ENCODE measurements around the gene CCDC200.
"Not testable (repeated sequence)": the region's sequence is repeated elsewhere in the genome, so short reads cannot be mapped to it uniquely, and the experiment has no call there.

Gene CCDC200

DNA sequence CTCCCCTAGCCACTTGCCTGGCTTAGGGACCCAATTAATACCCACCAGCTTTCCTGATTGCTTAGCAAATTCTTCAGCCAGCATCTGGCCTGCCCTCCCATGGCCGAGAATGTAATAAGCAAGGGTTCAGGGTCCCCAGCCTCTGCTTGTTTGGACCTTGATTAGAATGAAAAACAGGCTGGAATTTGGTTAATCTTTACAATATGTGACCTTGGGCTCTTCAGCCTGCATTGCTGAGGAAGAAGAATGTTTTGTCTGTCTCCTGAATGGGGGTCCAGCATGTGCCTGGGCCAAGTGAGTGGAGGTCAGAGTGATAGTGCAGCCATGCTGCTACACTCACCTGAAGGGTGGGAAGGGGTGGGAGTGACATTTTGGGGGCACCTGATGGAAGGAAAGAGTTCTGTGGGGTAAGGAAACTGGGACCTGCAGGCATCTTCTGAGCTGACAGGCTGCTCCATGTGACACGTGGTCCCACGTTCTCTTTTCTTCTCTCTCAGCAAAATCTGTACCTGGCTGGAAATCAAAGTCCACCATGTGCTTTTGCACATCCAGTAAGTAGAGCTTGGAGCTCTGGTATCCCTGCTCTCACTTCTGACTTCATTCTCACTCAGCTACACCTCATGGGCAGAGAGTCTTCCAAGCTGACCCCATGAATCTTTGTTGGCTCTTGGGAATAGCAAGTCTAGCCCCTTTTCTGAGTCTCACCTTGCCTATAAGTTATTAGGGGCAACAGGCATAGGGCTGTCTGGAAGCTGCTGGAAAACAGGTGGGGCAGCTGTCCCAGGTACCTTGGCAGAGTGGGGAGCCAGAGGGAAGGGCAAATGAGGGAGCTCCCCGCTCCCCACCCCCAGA lies 11.4 kb downstream of the CCDC200 start:
- DNase-seq, result no peak

DNA sequence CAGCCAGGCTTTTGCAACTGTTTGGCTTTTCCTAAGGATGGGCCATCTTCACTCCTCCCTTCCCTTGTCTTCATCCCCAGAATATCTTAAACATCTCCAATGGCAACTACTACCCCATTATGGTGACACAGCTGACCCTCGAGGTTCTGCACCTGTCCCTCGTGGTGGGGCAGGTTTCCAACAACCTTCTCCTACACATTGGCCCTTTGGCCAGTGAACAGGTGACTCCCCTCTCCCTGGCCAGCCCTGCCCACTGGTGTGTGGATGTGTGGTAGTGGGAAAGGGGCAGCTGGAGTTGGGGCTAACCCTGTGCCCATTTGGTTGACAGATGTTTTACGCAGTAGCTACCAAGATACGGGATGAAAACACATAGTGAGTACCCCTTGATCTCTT lies 12.1 kb downstream of the CCDC200 start:
- DNase-seq, result no peak

DNA sequence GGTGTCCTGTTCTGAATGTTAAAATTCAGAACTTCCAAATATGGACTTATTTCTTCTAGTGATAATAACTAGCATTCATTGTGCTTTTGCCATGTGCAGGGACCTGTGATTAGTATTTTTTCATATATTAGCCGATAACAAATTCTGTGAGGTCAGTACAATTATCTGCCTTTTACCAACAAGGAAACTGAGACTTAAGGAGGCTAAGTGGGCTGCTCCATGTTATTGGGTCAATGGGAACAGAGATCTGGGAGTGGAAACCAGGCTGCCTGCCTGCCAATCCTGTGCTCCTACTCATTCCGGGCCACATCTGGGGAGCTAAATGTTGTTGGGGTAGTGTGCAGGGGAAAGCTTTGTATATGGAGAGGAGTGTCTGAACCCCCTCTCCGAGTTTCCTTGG lies 13.1 kb downstream of the CCDC200 start:
- no peak for DNase-seq

DNA sequence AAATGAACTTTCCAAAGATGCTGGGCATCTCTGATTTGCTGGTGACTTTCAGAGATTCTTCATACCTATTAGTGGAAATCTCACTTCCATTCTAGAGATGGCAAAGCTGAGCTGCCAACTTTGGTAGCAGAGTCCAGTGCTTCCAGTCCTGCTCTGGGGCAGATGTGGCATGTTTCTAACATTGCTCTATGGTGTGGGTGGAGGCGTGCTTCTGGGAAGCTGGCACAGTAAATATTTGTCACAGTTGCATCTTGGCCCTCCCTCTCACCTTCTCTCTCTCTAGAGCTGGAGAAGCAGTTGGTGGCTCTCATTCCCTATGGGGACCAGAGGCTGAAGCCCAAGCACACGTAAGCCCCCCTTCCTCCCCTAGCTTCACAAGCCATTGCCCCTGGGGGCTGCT lies 14.9 kb downstream of the CCDC200 start:
- DNase-seq, result no peak

DNA sequence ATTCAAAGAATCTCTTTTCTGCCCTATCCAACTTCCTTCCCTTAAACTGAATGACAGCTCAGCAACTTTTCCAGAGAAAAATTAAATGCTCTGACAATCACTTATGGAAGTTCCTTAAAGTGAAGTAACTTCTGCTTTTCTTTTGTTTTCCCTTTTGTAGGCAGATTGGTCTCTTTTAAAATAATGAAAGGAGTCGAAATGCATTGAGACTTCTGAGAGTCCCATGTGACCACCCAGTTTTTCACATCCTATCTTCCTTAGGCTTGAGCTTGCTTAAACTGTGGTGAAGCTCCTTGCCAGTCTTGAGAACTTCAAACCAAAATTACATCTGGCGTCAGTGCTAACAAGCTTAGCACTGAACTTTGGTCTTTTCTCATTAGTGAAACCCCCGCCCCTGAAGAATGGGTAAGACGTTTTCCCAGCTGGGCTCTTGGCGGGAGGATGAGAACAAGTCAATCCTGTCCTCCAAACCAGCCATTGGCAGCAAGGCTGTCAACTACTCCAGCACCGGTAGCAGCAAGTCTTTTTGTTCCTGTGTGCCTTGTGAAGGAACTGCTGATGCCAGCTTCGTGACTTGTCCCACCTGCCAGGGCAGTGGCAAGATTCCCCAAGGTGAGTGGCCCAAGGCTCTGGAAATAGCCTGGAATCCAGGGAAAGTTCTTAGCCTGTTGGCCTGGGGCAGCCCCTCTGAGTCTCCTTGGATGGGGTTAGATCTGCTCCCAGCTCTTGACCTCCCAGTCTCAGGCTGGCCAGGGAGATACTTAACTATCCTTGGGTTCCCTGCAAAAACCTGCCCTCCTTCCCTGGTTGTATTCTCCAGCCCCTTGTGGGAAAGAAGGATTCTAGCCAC lies 15.6 kb downstream of the CCDC200 start:
- no peak for DNase-seq

DNA sequence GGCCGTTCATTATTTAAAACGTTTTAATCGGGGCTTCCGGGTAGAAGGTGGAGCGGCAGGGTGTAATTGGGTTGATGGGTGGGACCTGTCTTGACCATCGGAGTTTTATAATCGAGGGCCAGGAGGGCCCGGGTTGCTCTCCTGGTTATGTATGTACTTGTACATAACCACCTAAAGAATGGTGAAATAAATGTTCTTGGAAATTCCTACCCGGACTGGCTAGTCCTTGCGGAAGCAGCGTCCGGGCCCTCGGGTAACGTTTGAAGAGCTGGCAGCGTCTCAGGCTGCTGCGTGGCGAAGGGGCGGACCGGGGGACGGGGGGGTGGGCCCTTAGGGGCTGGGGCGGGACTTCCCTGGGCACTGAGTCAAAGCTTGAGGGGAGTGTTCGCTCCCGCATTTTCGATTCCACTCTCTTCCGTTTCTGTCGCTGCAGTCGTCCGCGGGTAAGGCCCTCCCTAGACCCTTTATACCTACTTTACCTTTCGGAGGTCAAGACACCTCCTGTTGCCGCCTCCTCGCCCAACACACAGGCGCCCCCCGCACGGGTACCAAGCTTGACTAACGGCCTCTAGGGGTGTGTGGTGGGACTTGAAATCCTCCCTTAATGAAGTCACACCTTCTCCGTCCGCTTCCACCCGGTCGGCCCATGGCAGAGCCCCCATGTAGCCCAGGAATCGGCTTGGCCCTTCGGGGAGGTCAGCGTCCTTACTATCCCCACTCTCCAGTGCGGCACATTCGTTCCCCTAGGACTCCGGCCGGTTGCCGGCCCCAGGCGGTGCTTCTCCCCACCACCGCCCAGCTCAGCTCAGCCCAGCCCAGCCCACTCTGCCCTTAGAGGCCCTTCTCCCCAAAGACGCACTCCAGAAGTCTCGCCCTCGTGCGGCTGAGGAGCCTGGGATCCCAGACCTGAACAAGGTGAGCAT lies 16.7 kb downstream of the CCDC200 start, which contains the start of gene TMEM106A:
Gene TMEM106A, plus strand, starts transcription at position 396 of the 923 bp plus-strand sequence. CDS start 1,167 bp downstream, outside the sequence.
- peak in 46 of 56 donors; percentile 2 to 57 (median 26) for DNase-seq

DNA sequence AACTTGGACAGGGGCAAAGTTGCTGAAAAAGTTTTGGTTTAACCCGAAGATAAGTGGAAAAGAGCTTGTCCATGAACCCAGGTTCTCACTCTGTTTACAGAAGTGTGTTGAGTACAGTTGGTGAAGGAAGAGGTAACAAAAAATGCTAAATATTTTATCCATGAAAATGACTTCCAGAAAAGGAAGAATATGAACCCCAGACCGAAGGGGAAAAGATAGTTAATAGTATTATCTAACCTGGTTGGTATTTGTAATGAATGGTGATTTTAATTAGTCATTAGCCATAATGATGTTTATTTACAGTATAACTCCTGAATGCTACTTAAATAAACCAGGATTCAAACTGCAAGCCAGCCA lies 17.3 kb downstream of the CCDC200 start:
- DNase-seq, result no peak

DNA sequence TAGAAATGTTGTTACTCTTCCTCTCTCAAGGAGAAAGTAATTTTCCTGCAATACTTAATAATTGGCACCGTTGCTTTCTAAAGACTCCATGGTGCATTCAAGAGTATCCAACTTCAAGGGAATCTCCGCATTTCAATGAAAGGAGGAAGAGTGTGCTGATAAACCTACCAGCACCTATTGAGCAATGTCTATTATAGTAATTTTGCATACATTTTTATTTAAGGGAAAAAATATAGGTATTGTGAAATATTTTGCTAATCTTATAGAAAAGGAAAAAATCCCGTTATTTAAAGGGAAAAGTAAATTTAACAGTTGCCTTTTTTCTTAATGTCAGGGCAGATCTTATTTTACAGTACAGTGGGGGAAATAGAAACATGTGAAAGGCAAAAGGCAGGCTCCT lies 17.8 kb downstream of the CCDC200 start:
- no peak for DNase-seq

DNA sequence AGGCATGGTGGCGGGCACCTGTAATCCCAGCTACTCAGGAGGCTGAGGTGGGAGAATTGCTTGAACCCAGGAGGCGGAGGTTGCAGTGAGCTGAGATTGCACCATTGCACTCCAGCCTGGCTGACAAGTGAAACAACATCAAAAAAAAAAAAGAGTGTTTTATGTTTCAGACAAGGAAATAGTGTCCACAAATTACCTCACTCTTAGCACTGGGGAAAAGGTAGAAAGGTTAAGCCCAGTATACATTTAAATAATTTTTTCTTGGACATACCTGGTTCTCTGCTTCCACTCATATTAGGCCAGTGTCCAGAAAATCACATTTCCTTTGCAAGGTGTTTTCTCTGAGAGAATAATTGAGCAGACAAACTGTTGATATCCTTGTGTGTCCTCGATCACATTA lies 25.4 kb downstream of the CCDC200 start:
- DNase-seq, result not testable (repeated sequence)

DNA sequence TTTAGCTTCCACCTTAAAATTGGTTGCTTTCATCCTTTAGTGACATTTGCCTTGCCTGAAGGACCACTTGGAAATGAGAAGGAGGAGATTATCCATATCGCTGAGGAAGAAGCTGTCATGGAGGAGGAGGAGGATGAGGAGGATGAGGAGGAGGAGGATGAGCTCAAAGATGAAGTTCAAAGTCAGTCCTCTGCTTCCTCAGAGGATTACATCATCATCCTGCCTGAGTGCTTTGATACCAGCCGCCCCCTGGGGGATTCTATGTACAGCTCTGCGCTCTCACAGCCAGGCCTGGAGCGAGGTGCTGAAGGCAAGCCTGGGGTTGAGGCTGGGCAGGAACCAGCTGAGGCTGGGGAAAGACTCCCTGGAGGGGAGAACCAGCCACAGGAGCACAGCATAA lies 28.3 kb downstream of the CCDC200 start:
- DNase-seq, result no peak

DNA sequence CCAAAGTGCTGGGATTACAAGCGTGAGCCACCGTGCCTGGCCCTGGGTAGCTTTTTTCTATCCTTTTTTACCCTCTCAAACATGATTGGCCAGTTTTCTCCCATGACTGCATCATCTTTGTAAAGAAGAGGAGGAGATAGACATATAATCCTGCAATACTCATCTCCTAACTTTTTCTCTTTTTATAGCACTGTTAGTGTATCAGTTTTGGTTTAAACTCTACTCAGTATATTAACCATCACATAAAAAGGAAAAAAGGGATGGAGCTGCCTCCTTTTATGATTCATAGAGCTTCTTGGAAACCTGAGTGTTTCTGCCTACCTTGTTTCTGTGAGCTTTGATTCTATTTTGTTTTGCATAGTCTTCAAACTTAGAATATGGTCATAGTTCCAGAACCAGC lies 28.8 kb downstream of the CCDC200 start:
- DNase-seq, result no peak

DNA sequence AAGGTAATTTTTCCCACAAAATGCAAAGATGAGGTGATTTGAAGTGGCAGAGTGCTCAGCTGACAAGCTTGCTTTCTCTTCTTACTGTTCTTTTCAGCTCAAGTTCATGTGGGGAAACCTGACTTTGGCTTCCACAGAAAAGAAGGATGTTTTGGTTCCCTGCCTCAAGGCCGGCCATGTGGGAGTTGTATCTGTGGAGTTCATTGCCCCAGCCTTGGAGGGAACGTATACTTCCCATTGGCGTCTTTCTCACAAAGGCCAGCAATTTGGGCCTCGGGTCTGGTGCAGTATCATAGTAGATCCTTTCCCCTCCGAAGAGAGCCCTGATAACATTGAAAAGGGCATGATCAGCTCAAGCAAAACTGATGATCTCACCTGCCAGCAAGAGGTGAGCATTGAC lies 35.2 kb downstream of the CCDC200 start:
- DNase-seq, result no peak

DNA sequence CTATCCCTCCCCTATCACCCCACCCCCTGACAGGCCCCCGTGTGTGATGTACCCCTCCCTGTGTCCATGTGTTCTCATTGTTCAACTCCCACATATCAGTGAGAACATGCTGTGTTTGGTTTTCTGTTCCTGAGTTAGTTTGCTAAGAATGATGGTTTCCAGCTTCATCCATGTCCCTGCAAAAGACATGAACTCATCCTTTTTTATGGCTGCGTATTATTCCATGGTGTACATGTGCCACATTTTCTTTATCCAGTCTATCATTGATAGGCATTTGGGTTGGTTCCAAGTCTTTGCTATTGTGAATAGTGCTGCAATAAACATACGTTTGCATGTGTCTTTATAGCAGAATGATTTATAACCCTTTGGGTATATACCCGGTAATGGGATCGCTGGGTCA lies 41.8 kb downstream of the CCDC200 start:
- not testable (repeated sequence) for DNase-seq

DNA sequence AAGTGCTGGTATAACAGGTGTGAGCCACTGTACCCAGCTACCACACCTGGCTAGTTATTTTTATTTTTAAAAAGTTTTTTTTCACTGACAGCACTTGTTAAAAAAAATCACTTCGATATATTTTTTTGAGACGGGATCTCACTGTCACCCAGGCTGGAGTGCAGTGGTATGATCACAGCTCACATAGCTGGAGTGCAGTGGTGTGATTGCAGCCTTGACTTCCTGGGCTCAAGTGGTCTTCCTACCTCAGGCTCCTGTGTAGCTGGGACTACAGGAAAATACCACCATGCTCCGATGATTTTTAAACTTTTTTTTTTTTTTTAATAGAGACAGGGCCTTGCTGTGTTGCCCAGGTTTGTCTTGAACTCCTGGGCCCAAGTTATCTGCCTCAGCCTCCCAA lies 44.5 kb downstream of the CCDC200 start:
- DNase-seq, result no peak

DNA sequence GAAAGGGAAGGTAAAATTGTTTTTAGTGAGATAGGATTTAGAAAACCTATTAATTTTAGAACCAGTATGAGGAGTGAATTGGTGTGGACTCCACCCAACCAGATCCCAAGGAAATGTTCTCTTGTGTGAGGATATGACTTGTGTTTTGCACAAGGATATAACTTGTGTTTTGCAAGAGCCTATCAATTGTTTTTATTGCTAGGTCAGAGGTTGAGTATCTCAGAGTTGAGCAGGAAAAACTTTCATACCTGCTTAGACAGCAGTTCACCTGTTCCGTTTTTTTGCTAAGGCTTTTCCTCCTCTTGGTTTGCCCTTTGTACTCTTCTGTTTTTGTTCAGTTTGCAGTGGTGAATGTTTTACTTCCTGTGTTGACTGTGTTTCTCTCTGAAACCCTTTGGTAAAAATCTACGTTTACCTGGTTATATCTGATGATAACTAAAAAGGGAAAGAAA lies 52.3 kb downstream of the CCDC200 start:
- no peak for DNase-seq

DNA sequence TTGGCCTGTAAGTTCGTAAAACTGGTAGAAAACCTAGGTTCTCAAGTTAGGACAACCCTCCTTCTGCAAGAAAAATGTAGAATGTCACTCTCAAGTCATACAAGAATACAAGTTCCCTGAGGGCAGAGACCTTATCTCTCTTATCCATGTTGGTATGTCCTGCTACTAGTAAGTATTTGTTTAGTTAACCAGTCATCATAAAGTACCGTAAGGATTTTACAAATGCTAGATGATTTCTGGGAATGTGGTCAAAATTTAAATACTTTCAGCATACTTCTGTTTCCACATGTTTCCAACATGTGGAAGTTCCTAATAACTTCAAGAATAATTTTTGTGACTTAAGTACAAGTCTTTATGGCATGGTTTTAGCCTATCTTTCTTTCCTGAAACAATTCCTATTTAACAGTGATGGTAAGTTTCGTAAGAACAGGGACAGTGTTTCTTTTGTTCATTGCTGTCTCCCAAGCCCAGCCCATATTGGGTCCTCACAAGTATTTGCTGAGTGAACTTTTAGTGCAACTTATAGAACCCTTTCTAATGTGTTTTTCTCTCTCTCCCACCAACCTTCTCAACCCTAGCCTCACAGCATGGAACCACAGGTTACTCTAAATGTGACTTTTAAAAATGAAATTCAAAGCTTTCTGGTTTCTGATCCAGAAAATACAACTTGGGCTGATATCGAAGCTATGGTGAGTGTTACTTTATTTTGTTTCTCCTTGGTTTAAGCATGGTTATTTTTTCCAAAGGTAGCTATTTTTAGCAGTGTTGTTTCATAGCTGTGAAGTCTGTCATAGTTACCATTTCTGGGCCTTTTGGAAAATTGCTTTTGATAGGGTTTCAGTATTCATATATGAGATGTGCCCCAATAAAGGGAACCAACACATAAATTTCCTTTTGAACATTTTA lies 53.0 kb downstream of the CCDC200 start:
- DNase-seq, result no peak

DNA sequence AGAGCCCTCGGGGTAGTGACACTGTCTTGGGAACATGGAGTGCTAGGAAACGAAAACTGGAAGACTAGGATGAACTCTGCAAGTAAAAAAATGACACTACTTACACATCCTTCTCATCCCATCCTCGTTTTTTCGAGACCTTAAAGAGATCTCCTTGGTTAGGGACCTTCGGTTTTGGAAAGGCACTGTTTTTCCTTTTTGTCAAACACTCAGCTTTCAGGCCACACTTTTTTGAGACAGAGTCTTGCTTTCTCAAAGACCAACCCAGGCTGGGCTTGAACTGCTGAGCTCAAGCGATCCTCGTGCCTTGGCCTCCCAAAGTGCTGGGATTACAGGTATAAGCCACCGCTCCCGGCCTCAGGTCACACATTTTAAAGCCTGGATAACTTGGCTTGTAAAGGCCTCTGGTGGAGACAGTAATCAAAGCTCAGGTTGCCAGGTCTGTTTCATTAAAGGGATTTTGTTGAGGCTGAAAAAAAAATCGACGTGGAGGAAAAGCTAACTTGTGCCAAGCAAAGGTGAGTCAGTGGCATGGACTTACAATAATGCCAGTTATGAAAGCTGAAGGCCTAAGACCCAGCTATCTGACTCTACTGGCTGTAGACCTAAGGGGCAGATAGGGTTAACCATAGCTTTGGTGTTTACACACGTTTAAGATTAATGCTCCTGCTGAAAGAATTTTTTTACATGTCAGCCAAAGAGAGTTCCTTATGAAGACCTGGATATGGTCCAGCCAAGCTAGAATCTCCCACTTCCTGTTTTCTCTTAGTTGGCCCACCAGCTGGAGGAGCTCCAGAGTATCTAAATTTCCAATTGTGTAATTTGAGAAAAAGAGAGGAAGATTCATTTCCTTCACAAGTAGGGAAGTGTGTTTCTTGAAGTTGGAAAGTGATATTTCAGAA lies 56.6 kb downstream of the CCDC200 start:
- peak in 5 of 56 donors; percentile 2 to 45 (median 8) for DNase-seq
